Left renal pelvis (tissue), 4 donors: ENCODE results near the gene ETV3L. TPM values are rescaled to one million over a fixed set of nuclear protein-coding genes. Genes with fewer than 3 reads are reported as not detected.

Experiments used
- DNase-seq, 4 donors: peaks; one replicate each; pipeline ENCODE4 v3.0.0-alpha.2; 2013; ENCODE audit warnings: low read depth in 4 of 4, low spot score in 3 of 4
- polyA plus RNA-seq, 4 donors: library from polyadenylated mRNA; unstranded; fragments of 120-200 nt; gene quantifications; one replicate each; pipeline ENCODE4 v1.2.1, GENCODE V29; 2013; ENCODE audit not compliant: insufficient read length in 4 of 4

The ETV3L gene
- polyA plus RNA-seq, 4 donors = 0.07 TPM; not detected in 3

DNA sequence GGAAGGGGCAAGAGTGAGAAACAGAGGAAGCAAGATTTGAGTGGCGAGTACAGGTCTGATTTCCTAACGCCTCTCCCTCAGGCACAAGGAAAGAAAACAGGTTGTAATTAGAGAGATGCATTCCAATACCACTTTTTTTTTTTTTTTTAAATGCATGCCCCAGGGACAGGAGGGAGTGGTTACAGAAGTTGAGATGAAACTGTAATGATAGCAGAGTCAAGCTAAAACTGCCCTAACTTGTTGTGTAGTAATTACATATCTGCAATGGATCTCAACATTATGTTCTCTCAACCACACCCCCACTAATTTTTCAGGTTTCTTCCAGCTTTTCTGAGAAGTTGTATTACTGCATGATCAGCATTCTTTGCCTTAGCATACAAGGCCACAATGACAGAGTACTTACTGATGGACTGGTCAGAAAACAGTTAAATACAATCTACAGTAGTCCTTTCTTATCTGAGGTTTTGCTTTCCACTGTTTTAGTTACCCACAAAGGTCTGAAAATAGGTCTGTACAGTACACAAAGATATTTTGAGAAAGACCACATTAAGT lies 33.1 kb upstream of the ETV3L start:
- DNase-seq = no peak

DNA sequence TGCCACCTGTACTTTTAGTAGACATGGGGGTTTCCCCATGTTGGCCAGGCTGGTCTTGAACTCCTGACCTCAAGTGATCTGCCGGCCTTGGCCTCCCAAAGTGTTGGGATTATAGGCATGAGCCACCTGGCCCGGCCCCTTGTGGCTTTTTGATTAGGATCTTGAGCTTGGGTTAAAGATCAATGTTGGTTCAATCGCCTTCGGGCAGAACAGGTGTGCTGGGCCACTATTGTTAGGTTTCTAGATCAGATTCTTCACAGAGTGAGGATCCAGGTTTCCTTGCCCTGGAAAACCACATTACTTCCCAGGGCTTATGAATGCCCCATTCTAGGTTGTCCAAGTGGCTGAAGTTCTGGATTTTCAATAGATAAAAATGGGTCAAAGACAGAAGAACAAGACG lies 32.5 kb upstream of the ETV3L start:
- DNase-seq = no peak

- DNase-seq = no peak
These were observed 31.7 kb upstream of the ETV3L start for GRCh38 chr1:157131281-157131680.

DNA sequence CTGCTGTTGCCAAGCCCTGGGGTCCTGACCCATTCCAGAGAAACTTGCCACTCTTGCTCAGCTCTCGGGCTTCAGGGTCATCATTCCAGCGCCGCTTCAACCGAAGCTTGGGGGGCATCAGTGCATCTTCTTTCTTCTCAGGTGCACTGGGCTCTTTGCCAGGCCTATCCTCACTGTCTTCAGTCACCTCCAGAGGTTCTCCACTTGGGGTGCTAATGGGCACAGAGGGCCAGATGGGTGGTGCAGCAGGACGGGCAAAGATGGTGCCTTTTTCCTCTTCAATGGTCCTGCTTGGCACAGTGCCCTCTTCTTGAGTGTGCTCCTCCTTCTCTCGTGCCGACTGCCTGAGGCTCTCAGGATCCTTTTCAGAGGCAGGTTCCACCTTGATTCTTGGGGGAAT lies 25.2 kb upstream of the ETV3L start:
- no peak for DNase-seq

- DNase-seq = no peak
These were observed 19.8 kb upstream of the ETV3L start for GRCh38 chr1:157119448-157119847.

GRCh38 chr1:157119008-157119407 lies 19.4 kb upstream of the ETV3L start:
- no peak for DNase-seq

DNA sequence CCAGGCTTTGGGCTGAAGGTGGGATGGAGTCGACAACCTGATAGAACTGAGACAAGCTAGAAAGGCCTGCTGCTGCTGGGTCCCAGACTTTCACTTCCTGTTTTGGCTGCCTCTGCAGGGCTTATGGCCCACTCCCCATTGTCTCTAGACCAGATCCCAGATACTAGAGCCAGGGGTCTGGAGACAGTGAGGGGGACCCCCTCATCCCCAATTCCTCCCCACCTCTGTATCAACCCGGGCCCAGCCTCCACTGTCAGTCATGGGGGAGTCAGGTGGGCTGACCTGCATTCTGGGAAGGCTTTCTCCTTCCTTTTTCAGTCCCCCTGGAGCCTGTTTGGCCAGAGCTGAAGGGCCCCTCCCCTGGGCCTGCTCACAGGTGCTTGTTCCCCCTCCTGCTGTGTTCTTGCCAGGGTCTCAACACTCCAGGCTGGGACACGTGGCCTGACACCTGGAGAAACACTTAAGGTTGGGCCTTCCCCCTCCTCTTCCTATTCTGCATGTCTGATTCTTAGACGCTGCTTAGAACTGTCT lies 18.0 kb upstream of the ETV3L start:
- no peak for DNase-seq

DNA sequence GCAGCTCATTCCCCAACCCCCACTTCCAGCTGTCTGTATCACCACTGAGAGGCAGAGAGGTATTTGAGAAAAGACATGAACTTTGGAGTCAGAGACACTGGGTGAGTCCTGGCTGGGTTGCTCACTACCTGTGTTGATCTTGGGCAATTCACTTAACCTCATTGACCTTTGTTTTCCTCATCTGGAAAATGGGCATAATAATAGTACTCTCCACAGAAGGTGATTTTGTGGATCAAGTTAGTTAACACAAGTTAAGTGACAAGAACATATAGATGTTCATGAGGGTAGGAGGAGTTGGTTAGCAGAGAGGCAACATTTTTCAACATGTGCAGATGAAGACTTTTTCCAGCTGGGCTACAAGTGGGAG lies 17.1 kb upstream of the ETV3L start:
- DNase-seq = no peak

GRCh38 chr1:157115851-157116736 lies 16.5 kb upstream of the ETV3L start:
- no peak for DNase-seq

GRCh38 chr1:157115429-157115838 lies 15.8 kb upstream of the ETV3L start:
- DNase-seq = no peak

GRCh38 chr1:157114183-157115121 lies 14.8 kb upstream of the ETV3L start:
- DNase-seq = no peak

DNA sequence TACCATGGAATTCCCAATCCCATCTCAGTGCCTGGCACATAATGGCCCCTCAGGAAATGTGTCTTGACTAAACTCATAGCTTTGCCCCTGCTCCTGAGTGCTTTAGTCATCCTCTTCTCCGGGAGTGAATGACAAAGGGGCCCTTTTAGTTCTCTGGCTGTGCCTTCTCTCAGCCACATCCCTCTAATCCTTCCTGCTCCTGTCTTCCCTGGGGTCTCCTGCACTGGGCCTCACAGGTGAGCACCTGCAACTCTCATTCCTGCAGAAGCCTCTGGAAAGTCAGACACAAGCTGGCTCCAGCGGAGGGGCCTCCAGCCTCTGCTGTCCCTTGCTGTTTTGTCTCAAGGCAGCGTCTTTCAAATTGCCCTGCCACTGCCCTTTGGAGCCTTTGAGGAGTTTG lies 14.0 kb upstream of the ETV3L start:
- no peak for DNase-seq

DNA sequence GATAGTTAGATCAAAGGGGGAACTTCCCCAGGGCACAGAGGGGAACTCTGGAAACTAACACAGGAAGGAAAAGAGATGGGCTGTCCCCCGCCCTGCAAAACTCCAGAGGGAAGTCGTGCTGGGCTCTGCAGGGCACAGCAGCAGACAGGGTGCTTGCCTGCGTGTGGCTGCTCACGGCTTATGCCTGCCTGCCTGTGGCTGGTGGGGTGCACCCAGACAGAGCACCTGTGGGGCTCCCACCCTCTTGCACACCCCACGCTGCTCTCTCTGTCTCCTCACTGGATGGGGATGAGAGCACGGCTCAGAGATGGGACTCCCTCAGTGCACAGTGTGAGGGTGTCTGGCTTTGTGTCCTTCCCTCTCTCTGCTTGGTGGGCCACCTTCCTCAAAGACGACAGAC lies 13.5 kb upstream of the ETV3L start:
- no peak for DNase-seq

DNA sequence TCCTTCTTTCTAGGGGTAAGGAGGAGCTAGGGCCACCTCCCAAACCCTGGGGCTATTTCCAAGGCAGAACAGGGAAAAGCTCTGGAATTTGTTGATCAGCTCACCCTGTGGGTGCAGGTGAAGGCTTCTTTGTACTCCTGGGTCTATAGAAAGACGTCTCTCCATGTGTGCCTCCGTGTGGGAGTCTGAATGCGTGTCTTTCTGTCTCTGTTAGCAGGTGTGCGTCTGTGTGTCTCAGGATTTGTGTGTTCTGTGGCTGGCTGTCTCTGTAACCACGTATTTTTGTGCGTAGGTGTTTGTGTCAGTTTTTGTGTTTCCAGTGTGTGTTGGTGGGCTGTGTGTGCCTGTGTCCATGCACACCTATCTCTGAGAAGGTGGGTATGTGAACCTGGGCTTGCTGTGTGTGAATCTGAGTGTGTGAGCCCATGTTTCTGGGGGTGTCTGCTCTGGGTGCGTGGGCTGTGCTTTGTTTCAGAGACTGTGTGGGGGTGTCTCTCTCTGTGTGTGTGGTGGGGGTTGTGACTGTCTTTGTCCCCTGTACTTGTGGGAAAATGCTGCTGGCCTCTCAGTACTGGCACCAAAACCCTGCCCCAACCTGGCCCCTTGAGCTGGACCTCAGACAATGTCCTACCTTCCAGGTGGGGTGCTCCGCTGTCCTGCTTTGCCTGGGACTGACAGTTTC lies 12.7 kb upstream of the ETV3L start:
- DNase-seq = no peak

GRCh38 chr1:157111396-157112165 lies 12.0 kb upstream of the ETV3L start:
- DNase-seq = no peak

GRCh38 chr1:157110686-157111085 lies 11.1 kb upstream of the ETV3L start:
- DNase-seq = no peak

DNA sequence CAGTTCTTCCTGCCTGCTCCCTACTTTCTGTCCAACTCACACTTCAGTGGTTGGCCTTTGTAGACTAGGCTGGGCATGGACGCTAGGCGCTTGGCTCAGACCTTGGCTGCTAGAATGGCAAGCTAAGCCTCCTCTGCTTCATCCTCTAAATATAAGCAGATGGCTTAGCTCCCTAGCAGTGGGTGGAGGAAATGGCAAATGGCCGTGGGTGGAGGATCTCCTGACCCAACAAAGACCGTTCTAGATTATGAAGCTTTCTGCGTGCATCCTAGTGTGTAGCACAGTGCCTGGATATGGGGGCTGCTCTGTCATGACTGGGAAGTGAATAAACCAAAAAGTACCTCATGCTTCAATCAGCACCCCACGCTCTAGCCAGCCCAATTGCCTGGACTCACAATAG lies 10.4 kb upstream of the ETV3L start:
- DNase-seq = no peak

DNA sequence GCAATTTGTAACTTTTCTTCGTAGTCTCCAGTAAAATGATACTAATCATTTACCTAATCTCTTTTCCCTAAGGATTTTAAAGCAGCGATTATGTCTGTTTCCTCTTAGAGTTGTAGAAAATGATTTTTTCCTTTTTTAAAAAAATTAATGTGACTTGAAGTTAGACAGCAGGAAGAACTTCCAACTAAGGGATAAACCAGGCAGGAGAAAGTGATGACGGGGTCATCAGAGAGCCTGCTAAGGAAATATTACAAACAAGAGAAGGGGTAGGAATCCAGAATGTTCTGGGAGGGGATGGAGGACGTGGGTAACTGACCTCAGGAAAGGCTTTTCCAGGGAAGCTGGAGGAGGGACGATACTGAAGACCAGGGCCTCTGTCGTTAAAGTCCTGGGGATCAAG lies 8.8 kb upstream of the ETV3L start:
- no peak for DNase-seq

DNA sequence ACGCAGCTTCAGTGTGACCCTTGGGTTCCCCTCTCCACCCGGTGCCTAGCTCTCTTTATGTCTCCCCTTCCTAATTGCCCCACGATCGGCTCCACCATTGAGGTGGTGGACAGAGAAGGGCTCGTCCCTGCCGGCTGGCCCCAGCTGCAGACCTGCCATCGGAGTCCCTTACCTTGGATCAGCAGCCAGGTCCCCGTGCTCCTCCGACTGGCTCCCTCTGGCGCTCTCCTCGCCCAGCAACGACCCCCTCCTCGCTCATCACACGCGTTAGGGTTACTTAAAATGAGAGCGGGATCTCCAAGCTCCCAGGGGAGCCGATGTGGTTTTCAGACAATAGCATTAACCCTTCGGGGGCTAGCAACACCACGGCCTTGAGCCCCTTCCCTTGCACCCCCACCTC lies 8.1 kb upstream of the ETV3L start:
- no peak for DNase-seq

GRCh38 chr1:157106813-157107189 lies 7.2 kb upstream of the ETV3L start:
- no peak for DNase-seq
